Prostate gland (tissue), 2 donors: ENCODE results near the gene HHIPL1.

Experiments used
- CTCF ChIP-seq, 4 experiments: fragments of 200-600 bp in 2 of 4; fragments of 450-650 bp in 2 of 4; sonication (generic) in 2 of 4; IDR thresholded peaks; 1 replicate in 3 of 4; 2 replicates in 1 of 4; pipeline ENCODE4 v1.5.1; 2016 to 2019; ENCODE audit warnings: antibody characterized with exemption in 4 of 4, mild to moderate bottlenecking in 2 of 4, moderate library complexity in 2 of 4
- POLR2A ChIP-seq: fragments of 450-650 bp; IDR thresholded peaks from one replicate; pipeline ENCODE4 v1.6.1; 2016; ENCODE audit warnings: antibody characterized with exemption, mild to moderate bottlenecking

- TF ChIP-seq CTCF (IDR thresholded peaks at IDR 0.05), result no peak
- TF ChIP-seq POLR2A, result no peak
Measured at GRCh38 chr14:99675951-99676350, 31.0 kb downstream of the HHIPL1 start.
